Fibroblast of the aortic adventitia (primary cell): ENCODE data around the gene CWC27. TPM values are rescaled to one million over a fixed set of nuclear protein-coding genes. Genes with fewer than 3 reads are reported as not detected.
"Not testable (repeated sequence)": the region's sequence is repeated elsewhere in the genome, so short reads cannot be mapped to it uniquely, and the experiment has no call there.

Experiments
- DNase-seq: peaks from one replicate; pipeline ENCODE4 v3.0.0-alpha.2; 2010; ENCODE audit warnings: low read depth
- H3K4me3 ChIP-seq: 2 replicates; pipeline ENCODE4 v1.5.1; 2011; ENCODE audit warnings: low read depth, mild to moderate bottlenecking, control low read depth, low read length, moderate library complexity
- CTCF ChIP-seq: IDR thresholded peaks from 2 replicates; pipeline ENCODE4 v1.5.1; 2011; ENCODE audit warnings: mild to moderate bottlenecking, low read length, control low read depth, inconsistent platforms; ENCODE audit not compliant: insufficient read depth
- total RNA-seq: library from RNA; depleted of rRNA; stranded (reverse); fragments of >200 nt; gene quantifications from 2 replicates; pipeline ENCODE4 v1.2.3, GENCODE V29; 2012; ENCODE audit warnings: low replicate concordance

CWC27 gene
- total RNA-seq, 1 donor: 22.6 TPM

GRCh38 chr5:64814073-64814472 lies 45.3 kb downstream of the CWC27 start:
- no peak for TF ChIP-seq CTCF
- no peak for DNase-seq
- no peak overlapping the region for H3K4me3 ChIP-seq

DNA sequence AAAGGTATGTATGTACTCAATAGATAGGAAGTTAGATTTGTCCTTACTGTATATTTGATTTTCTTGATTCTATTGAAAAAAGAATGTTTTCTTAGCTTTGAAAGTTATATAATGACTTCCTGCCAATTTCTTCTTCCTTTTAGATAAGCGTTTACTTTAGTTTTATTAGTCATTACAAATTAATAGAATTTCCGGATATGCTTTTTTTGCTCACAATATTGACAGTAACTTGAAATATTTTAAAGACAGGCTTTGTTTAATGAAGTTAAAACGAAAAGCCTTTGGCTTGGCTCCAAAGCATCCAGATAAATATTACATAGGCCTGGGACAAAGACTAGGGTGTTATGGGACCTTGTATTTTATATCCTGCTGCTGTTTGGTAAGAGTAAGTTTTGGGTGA lies 49.5 kb downstream of the CWC27 start:
- no peak for TF ChIP-seq CTCF
- DNase-seq: no peak
- no peak overlapping the region for H3K4me3 ChIP-seq

DNA sequence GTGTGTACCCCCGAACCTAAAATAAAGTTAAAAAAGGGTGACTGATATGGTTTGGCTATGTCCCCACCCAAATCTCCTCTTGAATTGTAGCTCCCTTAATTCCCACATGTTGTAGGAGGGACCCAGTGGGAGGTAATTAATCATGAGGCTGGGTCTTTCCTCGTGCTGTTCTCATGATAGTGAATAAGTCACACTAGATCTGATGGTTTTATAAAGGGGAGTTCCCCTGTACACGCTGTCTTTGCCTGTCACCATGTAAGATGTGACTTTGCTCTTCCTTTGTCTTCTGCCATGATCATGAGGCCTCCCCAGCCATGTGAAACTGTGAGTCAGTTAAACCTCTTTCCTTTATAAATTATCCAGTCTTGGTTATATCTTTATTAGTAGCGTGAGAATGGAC lies 50.6 kb downstream of the CWC27 start:
- H3K4me3 ChIP-seq, DNase-seq: not testable (repeated sequence)

- H3K4me3 ChIP-seq: no peak overlapping the region
- no peak for DNase-seq
- no peak for TF ChIP-seq CTCF
Measured at GRCh38 chr5:64822320-64822719, 53.6 kb downstream of the CWC27 start.

DNA sequence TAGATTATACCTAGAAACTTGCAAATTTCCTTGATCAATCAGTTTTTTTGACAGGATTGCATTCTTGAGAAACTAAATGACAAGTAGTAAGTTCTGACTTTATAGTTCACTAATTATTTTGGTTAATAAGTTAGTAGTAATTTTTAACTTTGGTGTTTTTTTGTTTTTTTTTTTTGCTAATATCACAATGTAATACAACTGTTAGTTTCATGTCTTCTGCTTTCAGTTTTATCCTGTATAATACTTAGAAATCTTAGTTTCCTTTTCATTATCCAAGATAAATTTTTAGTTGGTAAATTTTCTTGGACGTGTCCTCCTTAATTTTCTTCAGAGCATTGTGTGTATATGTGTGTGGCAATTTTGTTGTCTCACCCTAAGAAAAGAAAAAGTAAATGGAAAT lies 57.8 kb downstream of the CWC27 start:
- TF ChIP-seq CTCF: no peak
- no peak for DNase-seq
- no peak overlapping the region for H3K4me3 ChIP-seq

- H3K4me3 ChIP-seq: no peak overlapping the region
- TF ChIP-seq CTCF: no peak
- DNase-seq: peak; percentile 43
Measured at GRCh38 chr5:64827703-64828102, 59.0 kb downstream of the CWC27 start.

- not testable (repeated sequence) for H3K4me3 ChIP-seq, DNase-seq
Measured at GRCh38 chr5:64830650-64831049, 61.9 kb downstream of the CWC27 start.

- no peak for TF ChIP-seq CTCF
- H3K4me3 ChIP-seq: no peak overlapping the region
- DNase-seq: no peak
Measured at GRCh38 chr5:64831996-64832395, 63.3 kb downstream of the CWC27 start.
